Progenitor cell of endocrine pancreas (in vitro differentiated cells): ENCODE measurements around the gene CNTN5. TPM values are rescaled to one million over a fixed set of nuclear protein-coding genes. Genes with fewer than 3 reads are reported as not detected.

Experiments used
- DNase-seq: peaks from one replicate; pipeline ENCODE4 v3.0.0; 2021; ENCODE audit warnings: low spot score; ENCODE audit not compliant: unreplicated experiment
- H3K27ac Mint-ChIP-seq: 2 replicates; pipeline ENCODE4 v1.8.0; 2021; ENCODE audit warnings: mild to moderate bottlenecking, moderate library complexity, mixed read lengths
- H3K27me3 Mint-ChIP-seq: 2 replicates; pipeline ENCODE4 v1.8.0; 2021; ENCODE audit warnings: mixed read lengths
- H3K36me3 Mint-ChIP-seq: 2 replicates; pipeline ENCODE4 v1.8.0; 2022; ENCODE audit warnings: mixed read lengths; ENCODE audit not compliant: insufficient read depth
- H3K4me1 Mint-ChIP-seq: 2 replicates; pipeline ENCODE4 v1.8.0; 2021; ENCODE audit warnings: low read depth, mixed read lengths
- H3K4me3 Mint-ChIP-seq: 2 replicates; pipeline ENCODE4 v1.8.0; 2021; ENCODE audit warnings: low read depth, mild to moderate bottlenecking, moderate library complexity, mixed read lengths
- H3K9me3 Mint-ChIP-seq: 2 replicates; pipeline ENCODE4 v1.8.0; 2021; ENCODE audit warnings: low read depth, mixed read lengths
- CTCF ChIP-seq: fragments of 200-600 bp; sonication (generic); IDR thresholded peaks from one replicate; pipeline ENCODE4 v1.5.0; 2021; ENCODE audit warnings: antibody characterized with exemption, mild to moderate bottlenecking; ENCODE audit not compliant: unreplicated experiment
- total RNA-seq: library from RNA; stranded (reverse); gene quantifications from 2 replicates; pipeline ENCODE4 v1.2.1, GENCODE V29; 2021

CNTN5 gene
- total RNA-seq, 1 donor from 2014 or later: 0.50 TPM

DNA sequence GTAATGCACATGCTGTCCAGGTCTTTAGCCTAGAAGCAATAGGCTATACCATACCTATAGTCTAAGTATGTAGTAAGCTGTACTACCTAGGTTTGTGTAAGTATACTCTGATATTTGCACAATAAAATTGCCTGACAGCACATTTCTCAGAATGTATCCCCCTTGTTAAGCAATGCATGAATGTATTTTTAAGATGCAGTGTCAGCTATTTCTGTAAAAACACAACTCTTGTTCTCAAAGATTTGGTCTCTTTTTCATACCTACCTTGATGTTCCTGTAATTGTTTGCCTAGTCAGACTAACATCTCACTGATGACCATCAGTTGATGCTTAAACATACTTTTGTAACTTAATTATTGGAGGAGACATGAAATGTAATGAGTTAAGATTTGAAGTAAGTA, 619.9 kb downstream of the CNTN5 start:
- DNase-seq: no peak
- no peaks in the 10 kb centered on the region for H3K4me1 Mint-ChIP-seq
- no peaks in the 10 kb centered on the region for H3K27me3 Mint-ChIP-seq
- no peak for TF ChIP-seq CTCF
- H3K4me3 Mint-ChIP-seq: no peak overlapping the region
- H3K9me3 Mint-ChIP-seq: peaks cover 7% of the 10 kb centered on the region
- no peaks in the 10 kb centered on the region for H3K36me3 Mint-ChIP-seq
- H3K27ac Mint-ChIP-seq: no peak overlapping the region

- H3K4me1 Mint-ChIP-seq: no peaks in the 10 kb centered on the region
- no peak overlapping the region for H3K4me3 Mint-ChIP-seq
- H3K27me3 Mint-ChIP-seq: no peaks in the 10 kb centered on the region
- H3K36me3 Mint-ChIP-seq: no peaks in the 10 kb centered on the region
- H3K9me3 Mint-ChIP-seq: peaks cover 2% of the 10 kb centered on the region
- TF ChIP-seq CTCF: no peak
- no peak for DNase-seq
- H3K27ac Mint-ChIP-seq: no peak overlapping the region
These were observed 625.2 kb downstream of the CNTN5 start for GRCh38 chr11:99645934-99646333.

DNA sequence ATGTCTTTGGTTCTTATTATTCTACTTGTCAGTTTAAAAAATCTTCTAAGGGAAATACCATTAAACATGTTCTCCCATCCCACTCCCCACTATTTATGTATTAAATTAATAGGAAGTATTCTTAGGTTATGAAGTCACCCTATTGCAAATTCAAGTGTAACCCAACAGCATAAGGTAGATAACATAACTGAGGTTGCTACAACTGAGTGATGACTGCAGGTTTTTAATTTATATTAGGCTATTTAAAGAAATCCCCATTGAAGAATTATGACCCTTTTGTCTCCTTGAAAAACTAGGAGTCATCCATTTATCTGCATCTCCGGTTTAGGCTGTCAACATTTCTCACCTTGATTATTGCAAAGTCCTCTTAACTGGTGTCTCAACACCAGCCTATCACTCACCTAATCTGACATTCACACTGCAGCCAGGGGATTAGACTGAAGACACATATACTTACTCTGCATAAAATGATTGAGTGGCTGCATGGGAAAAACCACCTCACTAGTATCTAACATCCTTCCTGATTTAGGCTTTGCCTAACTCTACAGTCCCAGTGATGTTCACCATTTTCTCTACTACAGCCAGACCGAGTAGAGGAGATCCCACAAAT, 649.4 kb downstream of the CNTN5 start:
- no peak for DNase-seq
- H3K27me3 Mint-ChIP-seq: no peaks in the 10 kb centered on the region
- H3K4me1 Mint-ChIP-seq: no peaks in the 10 kb centered on the region
- H3K9me3 Mint-ChIP-seq: no peaks in the 10 kb centered on the region
- H3K36me3 Mint-ChIP-seq: no peaks in the 10 kb centered on the region
- no peak overlapping the region for H3K27ac Mint-ChIP-seq
- H3K4me3 Mint-ChIP-seq: no peak overlapping the region
- TF ChIP-seq CTCF: no peak

DNA sequence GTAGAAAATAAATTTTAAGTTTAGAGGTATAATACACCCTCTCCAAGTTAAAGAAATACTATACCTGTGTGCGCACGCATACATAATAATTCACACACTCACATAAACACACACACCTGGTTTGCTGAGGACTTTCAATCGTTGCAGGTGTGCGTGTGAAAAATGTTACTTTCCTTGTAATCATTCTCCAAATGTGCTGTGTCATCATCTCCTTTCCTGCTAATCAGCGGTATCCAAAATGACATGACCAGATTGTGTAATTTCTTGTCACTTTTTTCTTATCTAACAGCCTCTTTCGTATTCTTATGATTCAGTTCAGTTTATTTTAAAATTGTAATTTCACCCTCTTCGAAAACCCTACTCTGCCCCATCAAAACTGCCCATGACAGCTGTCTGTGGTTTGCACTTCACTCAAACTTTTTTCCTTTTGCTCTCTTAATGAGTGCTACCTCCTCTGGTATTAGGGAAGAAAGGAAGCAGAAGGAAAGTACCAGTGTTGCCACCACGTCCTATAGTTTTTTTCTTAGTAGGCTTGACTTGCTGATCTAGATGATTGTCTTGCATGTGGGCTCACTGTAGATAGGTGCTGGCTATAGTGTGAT, 651.2 kb downstream of the CNTN5 start:
- no peaks in the 10 kb centered on the region for H3K4me1 Mint-ChIP-seq
- no peak for DNase-seq
- no peaks in the 10 kb centered on the region for H3K36me3 Mint-ChIP-seq
- H3K4me3 Mint-ChIP-seq: no peak overlapping the region
- H3K9me3 Mint-ChIP-seq: no peaks in the 10 kb centered on the region
- H3K27me3 Mint-ChIP-seq: no peaks in the 10 kb centered on the region
- no peak overlapping the region for H3K27ac Mint-ChIP-seq
- no peak for TF ChIP-seq CTCF

DNA sequence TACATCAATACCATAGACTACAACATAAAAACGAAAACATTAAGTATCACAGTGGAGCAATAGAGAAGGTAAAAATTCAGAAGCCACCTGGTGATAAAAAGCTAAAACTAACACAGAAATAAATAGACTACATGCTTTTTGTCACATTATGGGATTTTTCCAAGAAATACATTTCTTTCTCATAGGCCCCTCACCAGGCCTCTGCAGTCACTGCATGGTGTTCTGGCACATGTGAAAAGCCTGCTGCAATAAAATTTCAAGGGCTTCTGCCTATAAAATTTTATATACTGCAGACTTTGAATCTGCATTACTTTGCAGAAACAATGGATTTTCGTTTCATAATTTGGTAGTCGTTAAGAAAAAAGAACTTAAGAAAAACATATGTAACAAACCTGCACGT, 655.5 kb downstream of the CNTN5 start:
- peaks cover 8% of the 10 kb centered on the region for H3K4me1 Mint-ChIP-seq
- no peaks in the 10 kb centered on the region for H3K36me3 Mint-ChIP-seq
- DNase-seq: no peak
- no peak overlapping the region for H3K27ac Mint-ChIP-seq
- H3K4me3 Mint-ChIP-seq: no peak overlapping the region
- no peaks in the 10 kb centered on the region for H3K9me3 Mint-ChIP-seq
- no peaks in the 10 kb centered on the region for H3K27me3 Mint-ChIP-seq
- no peak for TF ChIP-seq CTCF
